Fibroblast of lung (primary cell): Measurements from ENCODE around the gene XPNPEP2. TPM values are rescaled to one million over a fixed set of nuclear protein-coding genes. Genes with fewer than 3 reads are reported as not detected.

Experiments used
- DNase-seq, 2 donors: peaks; one replicate each; pipeline versions ENCODE4 v3.0.0 to v3.0.0-alpha.2; 2010; ENCODE audit warnings: low read depth in 2 of 2
- H2AFZ ChIP-seq: 2 replicates; pipeline ENCODE4 v1.5.1; 2012; ENCODE audit warnings: low read length, control low read depth, inconsistent platforms
- H3K27ac ChIP-seq: 2 replicates; pipeline ENCODE4 v1.5.1; 2011; ENCODE audit warnings: low read length, control low read depth; ENCODE audit not compliant: insufficient read depth
- H3K27me3 ChIP-seq: 2 replicates; pipeline ENCODE4 v1.5.1; 2011; ENCODE audit warnings: mild to moderate bottlenecking, low read length; ENCODE audit not compliant: control insufficient read depth, insufficient read depth
- H3K36me3 ChIP-seq: 2 replicates; pipeline ENCODE4 v1.5.1; 2011; ENCODE audit warnings: low read length; ENCODE audit not compliant: control insufficient read depth, insufficient read depth
- H3K4me1 ChIP-seq: 2 replicates; pipeline ENCODE4 v1.5.1; 2011; ENCODE audit warnings: low read length; ENCODE audit not compliant: control insufficient read depth, insufficient read depth; ENCODE audit errors: extremely low read depth
- H3K4me2 ChIP-seq: 2 replicates; pipeline ENCODE4 v1.5.1; 2011; ENCODE audit warnings: low read length, control low read depth; ENCODE audit not compliant: insufficient read depth; ENCODE audit errors: extremely low read depth
- H3K4me3 ChIP-seq, 4 experiments: fragments of 200-600 bp in 1 of 4; sonication (generic) in 1 of 4; replicated peaks in 1 of 4; 2 replicates each; pipeline ENCODE4 v1.5.1; 2011 to 2016; ENCODE audit warnings: low read length in 4 of 4, low read depth in 3 of 4, mild to moderate bottlenecking in 3 of 4, control low read depth in 2 of 4, inconsistent platforms in 1 of 4, mixed read lengths in 1 of 4; ENCODE audit not compliant: insufficient read depth in 1 of 4; ENCODE audit errors: control extremely low read depth in 1 of 4
- H3K79me2 ChIP-seq: 2 replicates; pipeline ENCODE4 v1.5.1; 2012; ENCODE audit warnings: mild to moderate bottlenecking, low read length, inconsistent platforms; ENCODE audit not compliant: control insufficient read depth, insufficient read depth
- H3K9ac ChIP-seq: 2 replicates; pipeline ENCODE4 v1.5.1; 2011; ENCODE audit warnings: mild to moderate bottlenecking, low read length, control low read depth; ENCODE audit not compliant: insufficient read depth
- H3K9me3 ChIP-seq: 2 replicates; pipeline ENCODE4 v1.5.1; 2012; ENCODE audit warnings: low read depth, low read length; ENCODE audit not compliant: control insufficient read depth, insufficient read depth
- H4K20me1 ChIP-seq: 2 replicates; pipeline ENCODE4 v1.5.1; 2011; ENCODE audit warnings: low read length; ENCODE audit not compliant: control insufficient read depth, insufficient read depth; ENCODE audit errors: extremely low read depth
- EZH2 ChIP-seq: IDR thresholded peaks from 2 replicates; pipeline ENCODE4 v1.5.1; 2012; ENCODE audit warnings: low read length, control low read depth, mild to moderate bottlenecking; ENCODE audit errors: missing control alignments
- polyA plus RNA-seq, 2 donors: library from polyadenylated mRNA; depleted of rRNA in 1 of 2; stranded (reverse) in 1 of 2; unstranded in 1 of 2; fragments of >200 nt; gene quantifications; 2 replicates each; pipeline ENCODE4 v1.2.1, GENCODE V29; 2011 to 2012; ENCODE audit warnings: missing spikeins in 1 of 2
- total RNA-seq: library from RNA; depleted of rRNA; stranded (reverse); fragments of >200 nt; gene quantifications from 2 replicates; pipeline ENCODE4 v1.2.1, GENCODE V29; 2014
- TF ChIP-seq, protein P1 (sequence below), 2 donors: IDR thresholded peaks in 1 of 2; conservative IDR thresholded peaks in 1 of 2; 1 replicate in 1 of 2; 2 replicates in 1 of 2; pipeline ENCODE4 v1.5.1; 2011 to 2012; ENCODE audit warnings: low read length in 2 of 2, control low read depth in 1 of 2, inconsistent platforms in 1 of 2, low read depth in 1 of 2, mild to moderate bottlenecking in 1 of 2

The XPNPEP2 gene
- total and polyA plus RNA-seq, 2 donors (not counting 1 experiment from before 2014, with no cell fraction given) = 0.16 to 0.17 TPM

GRCh38 chrX:129755779-129756650 lies 17.2 kb downstream of the XPNPEP2 start:
- Histone ChIP-seq H3K4me2 (no peak overlapping the region), H3K9ac (no peak overlapping the region), H3K36me3 (no peaks in the 10 kb centered on the region), H3K79me2 (no peaks in the 10 kb centered on the region), H4K20me1 (no peaks in the 10 kb centered on the region), H2AFZ (no peak overlapping the region), H3K27ac (no peak overlapping the region), H3K27me3 (no peaks in the 10 kb centered on the region), H3K9me3 (no peaks in the 10 kb centered on the region), H3K4me1 (no peaks in the 10 kb centered on the region), H3K4me3 (no peak overlapping the region)
- TF ChIP-seq EZH2 = no peak
- TF ChIP-seq, protein P1, sequence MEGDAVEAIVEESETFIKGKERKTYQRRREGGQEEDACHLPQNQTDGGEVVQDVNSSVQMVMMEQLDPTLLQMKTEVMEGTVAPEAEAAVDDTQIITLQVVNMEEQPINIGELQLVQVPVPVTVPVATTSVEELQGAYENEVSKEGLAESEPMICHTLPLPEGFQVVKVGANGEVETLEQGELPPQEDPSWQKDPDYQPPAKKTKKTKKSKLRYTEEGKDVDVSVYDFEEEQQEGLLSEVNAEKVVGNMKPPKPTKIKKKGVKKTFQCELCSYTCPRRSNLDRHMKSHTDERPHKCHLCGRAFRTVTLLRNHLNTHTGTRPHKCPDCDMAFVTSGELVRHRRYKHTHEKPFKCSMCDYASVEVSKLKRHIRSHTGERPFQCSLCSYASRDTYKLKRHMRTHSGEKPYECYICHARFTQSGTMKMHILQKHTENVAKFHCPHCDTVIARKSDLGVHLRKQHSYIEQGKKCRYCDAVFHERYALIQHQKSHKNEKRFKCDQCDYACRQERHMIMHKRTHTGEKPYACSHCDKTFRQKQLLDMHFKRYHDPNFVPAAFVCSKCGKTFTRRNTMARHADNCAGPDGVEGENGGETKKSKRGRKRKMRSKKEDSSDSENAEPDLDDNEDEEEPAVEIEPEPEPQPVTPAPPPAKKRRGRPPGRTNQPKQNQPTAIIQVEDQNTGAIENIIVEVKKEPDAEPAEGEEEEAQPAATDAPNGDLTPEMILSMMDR (conservative IDR thresholded peaks at IDR 0.05 in 1 of 2, IDR thresholded peaks at IDR 0.05 in 1 of 2; ENCODE audit: low read depth in 1 of 2, low read length in 2 of 2) = no peak
- no peak for DNase-seq

DNA sequence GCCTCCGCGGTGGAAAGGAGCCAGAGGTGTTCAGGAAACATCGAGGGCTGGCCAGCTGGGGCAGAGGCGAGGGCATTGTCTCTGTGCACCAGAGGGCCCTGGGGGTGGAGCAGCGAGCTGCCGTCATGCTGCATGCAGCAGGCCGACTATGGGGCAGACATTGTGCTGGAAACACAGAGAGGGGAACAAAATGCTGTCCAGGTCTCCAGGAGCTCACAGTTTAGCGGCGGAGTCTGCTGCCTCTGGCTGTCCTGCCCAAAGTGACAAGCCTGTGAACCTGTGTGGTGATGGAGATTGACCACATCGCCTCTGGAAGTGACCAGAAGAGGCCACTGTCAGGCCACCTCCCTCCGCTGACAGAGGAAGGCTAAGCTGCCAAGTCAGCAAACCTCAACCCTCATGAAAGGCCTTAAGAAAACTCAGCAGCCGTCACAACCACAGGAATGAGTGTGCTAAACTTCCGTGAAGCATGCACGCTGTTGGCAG lies 20.8 kb downstream of the XPNPEP2 start:
- no peak overlapping the region for H3K4me2 ChIP-seq
- no peak overlapping the region for H2AFZ ChIP-seq

DNA sequence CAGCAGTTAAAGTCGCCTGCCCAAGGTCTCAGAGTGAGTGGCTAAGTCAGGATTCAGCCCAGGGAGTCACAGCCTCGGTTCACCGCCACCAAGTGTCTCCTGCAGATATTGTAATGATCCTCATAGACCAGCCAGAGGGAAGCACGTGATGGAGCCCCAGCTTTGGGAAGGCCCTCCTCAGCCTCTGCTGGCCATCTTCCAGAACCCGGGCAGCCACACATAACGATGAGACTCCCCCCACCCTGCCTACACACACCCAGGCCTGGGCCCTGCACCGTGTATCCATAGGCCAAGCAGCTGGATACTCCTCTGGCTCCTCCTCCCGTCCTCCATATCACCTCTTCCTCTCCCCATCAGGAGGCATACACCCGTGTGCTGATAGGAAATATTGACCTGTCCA lies 21.4 kb downstream of the XPNPEP2 start:
- H3K9ac ChIP-seq = no peak overlapping the region
- H3K27me3 ChIP-seq = no peaks in the 10 kb centered on the region
- no peak overlapping the region for H2AFZ ChIP-seq
- H3K4me3 ChIP-seq = no peak overlapping the region
- no peaks in the 10 kb centered on the region for H3K4me1 ChIP-seq
- no peak for DNase-seq
- H4K20me1 ChIP-seq = no peaks in the 10 kb centered on the region
- TF ChIP-seq, protein P1 (conservative IDR thresholded peaks at IDR 0.05 in 1 of 2, IDR thresholded peaks at IDR 0.05 in 1 of 2; ENCODE audit: low read depth in 1 of 2, low read length in 2 of 2) = no peak
- TF ChIP-seq EZH2 = no peak
- no peaks in the 10 kb centered on the region for H3K79me2 ChIP-seq
- no peaks in the 10 kb centered on the region for H3K9me3 ChIP-seq
- H3K36me3 ChIP-seq = no peaks in the 10 kb centered on the region
- no peak overlapping the region for H3K4me2 ChIP-seq
- no peak overlapping the region for H3K27ac ChIP-seq

More for the DNA sequence above, 20.8 kb downstream of the XPNPEP2 start:
- H3K4me3 ChIP-seq = no peak overlapping the region
- TF ChIP-seq EZH2 = no peak
- TF ChIP-seq, protein P1 (conservative IDR thresholded peaks at IDR 0.05 in 1 of 2, IDR thresholded peaks at IDR 0.05 in 1 of 2; ENCODE audit: low read depth in 1 of 2, low read length in 2 of 2) = peak in 1 of 2 donors; percentile 18
- H3K79me2 ChIP-seq = no peaks in the 10 kb centered on the region
- H3K9ac ChIP-seq = no peak overlapping the region
- H3K9me3 ChIP-seq = no peaks in the 10 kb centered on the region
- no peaks in the 10 kb centered on the region for H3K4me1 ChIP-seq
- no peak overlapping the region for H3K27ac ChIP-seq
- no peaks in the 10 kb centered on the region for H3K36me3 ChIP-seq
- H4K20me1 ChIP-seq = no peaks in the 10 kb centered on the region
- peak; percentile 88 to 93 for DNase-seq
- no peaks in the 10 kb centered on the region for H3K27me3 ChIP-seq
